NCI-H2196 (cell line): ENCODE measurements around the gene FRMD8.
A peak's percentile ranks its signal among the peaks of the same experiment; 100 is the strongest.
"Not testable (repeated sequence)": the region's sequence is repeated elsewhere in the genome, so short reads cannot be mapped to it uniquely, and the experiment has no call there.

Experiments used
- DNase-seq: peaks from one replicate; lab custom pipeline; 2025; ENCODE audit not compliant: unreplicated experiment; lab: John Stamatoyannopoulos, UW

FRMD8 gene

GRCh38 chr11:65451301-65451700 is 64.9 kb downstream of the FRMD8 start:
- DNase-seq = not testable (repeated sequence)

DNA sequence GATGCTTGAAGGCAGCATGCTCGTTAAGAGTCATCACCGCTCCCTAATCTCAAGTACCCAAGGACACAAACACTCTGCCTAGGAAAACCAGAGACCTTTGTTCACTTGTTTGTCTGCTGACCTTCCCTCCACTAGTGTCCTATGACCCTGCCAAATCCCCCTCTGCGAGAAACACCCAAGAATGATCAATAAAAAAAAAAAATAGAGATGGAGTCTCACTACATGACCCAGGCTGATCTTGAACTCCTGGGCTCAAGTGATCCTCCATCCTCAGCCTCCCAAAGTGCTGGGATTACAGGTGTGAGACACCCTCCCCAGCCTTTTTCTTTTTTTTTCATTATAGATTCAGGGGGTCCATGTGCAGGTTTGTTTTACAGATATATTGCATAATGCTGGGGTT is 65.8 kb downstream of the FRMD8 start:
- not testable (repeated sequence) for DNase-seq

DNA sequence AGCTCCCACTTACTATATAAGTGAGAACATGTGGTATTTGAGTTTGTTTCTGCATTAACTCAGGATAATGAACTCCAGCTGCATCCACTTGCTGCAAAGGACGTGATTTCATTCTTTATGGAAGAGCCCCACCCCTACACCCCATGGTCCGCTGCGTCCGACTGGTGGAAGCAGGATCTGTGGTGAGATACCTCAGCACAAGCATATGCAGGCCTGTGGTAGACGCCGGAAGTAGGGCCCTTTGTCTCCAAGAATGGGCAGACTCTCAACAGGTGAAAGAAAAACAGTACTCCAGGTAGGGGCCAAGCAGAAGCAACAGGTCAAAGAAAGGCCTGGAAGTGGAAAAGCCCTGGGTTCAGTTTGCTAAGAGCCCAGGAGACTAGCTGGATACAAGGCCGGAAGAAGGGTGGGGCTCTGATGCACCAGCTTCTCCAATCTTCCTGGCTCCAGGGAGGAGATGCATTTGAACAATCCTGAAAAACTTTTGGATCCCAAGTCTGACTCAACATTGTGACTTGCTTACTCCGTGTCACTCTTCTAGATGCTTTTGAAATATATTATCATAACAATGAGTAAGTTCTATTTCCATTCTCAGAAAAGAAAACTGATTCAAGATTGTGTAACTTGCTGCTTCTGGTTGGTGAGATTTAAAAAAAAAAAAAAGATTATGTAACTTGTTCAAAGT is 66.5 kb downstream of the FRMD8 start:
- DNase-seq = no peak

- no peak for DNase-seq
Measured at GRCh38 chr11:65454311-65454695, 67.9 kb downstream of the FRMD8 start.

DNA sequence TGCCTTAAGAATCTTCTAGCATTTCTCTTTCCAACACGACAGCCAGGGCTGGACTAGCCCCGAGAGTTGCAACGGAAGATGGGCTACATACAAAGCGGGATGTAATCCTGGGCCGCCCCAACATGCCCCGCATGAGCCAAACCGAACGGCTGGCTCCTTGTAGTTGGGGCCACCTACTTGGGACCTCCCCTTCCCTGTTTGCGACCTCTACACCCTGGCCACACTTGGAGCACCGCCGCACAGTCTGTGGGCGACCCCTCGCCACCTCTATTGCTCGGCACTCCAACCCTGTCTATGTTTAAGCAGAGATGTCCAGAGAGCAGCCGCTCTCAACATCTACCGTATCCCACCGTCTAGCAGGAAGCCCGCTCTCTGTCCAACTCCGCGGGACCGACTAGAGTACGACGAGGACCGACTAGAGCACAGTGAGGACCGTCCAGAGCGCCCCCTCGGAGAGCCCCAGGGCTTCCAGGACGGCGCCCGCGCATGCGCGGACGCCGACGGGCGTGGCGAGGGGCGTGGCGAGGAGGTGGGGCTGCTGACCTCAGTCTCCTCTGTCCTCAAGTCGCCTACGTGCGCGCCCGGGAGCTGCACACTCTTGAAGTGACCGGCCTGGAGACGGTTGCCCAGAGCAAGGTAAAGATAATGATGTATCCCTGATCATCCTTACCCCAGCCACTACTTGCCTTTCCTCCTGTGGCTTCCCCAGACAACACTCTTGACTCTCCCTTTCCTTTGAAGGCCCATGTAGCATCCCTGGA is 68.4 kb downstream of the FRMD8 start:
- peak; percentile 66 for DNase-seq

GRCh38 chr11:65456418-65456817 is 70.0 kb downstream of the FRMD8 start:
- DNase-seq = no peak

- DNase-seq = no peak
Measured at GRCh38 chr11:65459552-65459951, 73.1 kb downstream of the FRMD8 start.
